Measurements from ENCODE around the gene TMEM234.

The TMEM234 gene

GRCh38 chr1:32240140-32240951, 18.2 kb upstream of the TMEM234 start:
- DNase-seq = peak in 50 of 58 donors; percentile 14 to 78 (median 40)

GRCh38 chr1:32239790-32240139, 17.6 kb upstream of the TMEM234 start:
- no peak for DNase-seq

DNA sequence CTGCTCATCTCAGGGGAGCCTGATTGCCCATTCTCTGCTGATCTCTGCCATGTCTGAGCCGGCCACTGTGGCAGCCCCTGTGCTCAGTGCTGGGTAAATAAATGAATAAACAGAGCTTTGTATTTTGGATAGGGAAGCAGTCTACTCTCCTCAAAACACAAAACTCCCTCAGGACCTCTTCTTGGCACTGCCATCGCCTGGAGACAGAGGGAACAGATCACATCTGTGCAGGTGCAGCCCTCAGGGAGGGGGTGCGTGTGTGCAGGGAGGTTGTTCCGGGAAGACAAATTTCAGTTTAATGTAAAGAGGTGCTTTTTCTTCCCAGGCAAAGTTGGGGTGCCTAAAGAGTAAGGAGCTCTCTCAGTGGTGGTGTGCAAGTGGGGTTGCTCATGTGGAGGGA, 17.2 kb upstream of the TMEM234 start:
- no peak for DNase-seq

DNA sequence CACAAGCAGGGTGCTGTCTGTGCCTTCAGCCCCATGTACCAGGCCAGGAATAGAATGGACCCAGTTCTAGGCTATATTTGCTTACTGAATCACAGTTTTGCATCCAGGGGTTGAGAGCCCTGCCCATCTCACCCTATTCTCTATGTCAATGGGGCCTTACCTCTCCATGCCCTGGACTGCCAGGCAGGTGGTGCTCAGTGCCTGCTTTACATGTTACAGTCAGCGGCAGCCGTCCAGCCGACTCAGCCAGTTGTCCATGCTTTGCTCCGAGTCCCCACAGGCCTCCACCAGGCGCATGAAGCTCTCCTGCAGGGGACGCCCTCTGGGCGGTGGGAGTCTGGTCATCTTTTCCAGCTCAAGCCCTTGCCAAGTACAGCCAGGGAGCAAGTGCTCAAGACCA, 12.6 kb upstream of the TMEM234 start:
- no peak for DNase-seq

- DNase-seq = no peak
Observed at GRCh38 chr1:32232558-32233304, 10.6 kb upstream of the TMEM234 start.

GRCh38 chr1:32231843-32232432, 9.8 kb upstream of the TMEM234 start:
- no peak for DNase-seq

DNA sequence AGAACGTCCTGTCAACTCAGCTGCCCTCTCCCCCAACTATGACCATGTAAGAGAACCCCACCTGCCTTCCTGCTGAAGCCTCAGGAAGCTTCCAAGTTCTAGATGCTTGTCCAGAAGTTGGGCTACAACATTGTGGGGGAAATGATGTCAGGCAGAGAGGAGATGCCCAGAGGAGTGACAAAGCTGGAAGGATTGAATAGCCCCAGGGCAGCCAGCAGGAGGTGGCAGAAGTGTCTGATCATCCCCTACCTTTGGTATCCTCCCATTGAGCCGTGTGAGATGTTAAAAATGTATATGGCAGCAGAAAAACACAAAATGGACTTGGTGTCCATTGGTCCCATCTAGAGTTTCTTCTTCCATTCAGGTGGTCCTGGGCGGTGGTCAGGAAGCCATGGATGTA, 6.6 kb upstream of the TMEM234 start:
- no peak for DNase-seq

GRCh38 chr1:32224285-32224684, 2.1 kb upstream of the TMEM234 start:
- no peak for DNase-seq

- DNase-seq = no peak
Observed at GRCh38 chr1:32223683-32224082, 1.5 kb upstream of the TMEM234 start.

DNA sequence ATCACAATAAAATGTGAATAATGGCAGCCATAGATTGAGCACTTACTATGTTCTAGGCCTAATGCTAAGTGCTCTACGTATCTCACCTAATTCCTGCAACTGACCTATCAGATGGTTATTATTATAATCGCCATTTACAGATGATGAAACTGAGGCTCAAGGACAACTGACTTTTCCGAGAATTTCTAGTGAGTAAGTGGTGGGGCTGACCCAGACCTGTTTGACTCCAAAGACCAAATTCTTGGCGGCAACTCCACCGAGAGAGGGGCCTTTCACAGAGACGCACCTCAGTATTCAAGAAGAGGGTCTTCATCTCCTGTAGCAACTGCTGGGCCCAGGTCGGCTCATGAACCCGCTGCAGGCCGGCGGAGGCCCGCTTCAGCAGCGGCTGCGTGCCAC, 573 bp downstream of the TMEM234 start:
- DNase-seq = no peak

GRCh38 chr1:32220746-32221580, 1.2 kb downstream of the TMEM234 start:
- no peak for DNase-seq

- DNase-seq = no peak
Observed at GRCh38 chr1:32219022-32219421, 3.1 kb downstream of the TMEM234 start.

- no peak for DNase-seq
Observed at GRCh38 chr1:32216566-32216965, 5.6 kb downstream of the TMEM234 start.

- DNase-seq = peak in 39 of 58 donors; percentile 4 to 63 (median 28)
Observed at GRCh38 chr1:32215629-32216480, 6.3 kb downstream of the TMEM234 start.

GRCh38 chr1:32208891-32209328, 13.2 kb downstream of the TMEM234 start, which contains the start of gene DCDC2B:
TSS of gene DCDC2B (plus strand) at chr1:32209089. CDS start at chr1:32209094, 5 bp downstream.
- peak in 4 of 58 donors; percentile 5 to 22 (median 12) for DNase-seq

- no peak for DNase-seq
Observed at GRCh38 chr1:32208469-32208868, 13.7 kb downstream of the TMEM234 start.

DNA sequence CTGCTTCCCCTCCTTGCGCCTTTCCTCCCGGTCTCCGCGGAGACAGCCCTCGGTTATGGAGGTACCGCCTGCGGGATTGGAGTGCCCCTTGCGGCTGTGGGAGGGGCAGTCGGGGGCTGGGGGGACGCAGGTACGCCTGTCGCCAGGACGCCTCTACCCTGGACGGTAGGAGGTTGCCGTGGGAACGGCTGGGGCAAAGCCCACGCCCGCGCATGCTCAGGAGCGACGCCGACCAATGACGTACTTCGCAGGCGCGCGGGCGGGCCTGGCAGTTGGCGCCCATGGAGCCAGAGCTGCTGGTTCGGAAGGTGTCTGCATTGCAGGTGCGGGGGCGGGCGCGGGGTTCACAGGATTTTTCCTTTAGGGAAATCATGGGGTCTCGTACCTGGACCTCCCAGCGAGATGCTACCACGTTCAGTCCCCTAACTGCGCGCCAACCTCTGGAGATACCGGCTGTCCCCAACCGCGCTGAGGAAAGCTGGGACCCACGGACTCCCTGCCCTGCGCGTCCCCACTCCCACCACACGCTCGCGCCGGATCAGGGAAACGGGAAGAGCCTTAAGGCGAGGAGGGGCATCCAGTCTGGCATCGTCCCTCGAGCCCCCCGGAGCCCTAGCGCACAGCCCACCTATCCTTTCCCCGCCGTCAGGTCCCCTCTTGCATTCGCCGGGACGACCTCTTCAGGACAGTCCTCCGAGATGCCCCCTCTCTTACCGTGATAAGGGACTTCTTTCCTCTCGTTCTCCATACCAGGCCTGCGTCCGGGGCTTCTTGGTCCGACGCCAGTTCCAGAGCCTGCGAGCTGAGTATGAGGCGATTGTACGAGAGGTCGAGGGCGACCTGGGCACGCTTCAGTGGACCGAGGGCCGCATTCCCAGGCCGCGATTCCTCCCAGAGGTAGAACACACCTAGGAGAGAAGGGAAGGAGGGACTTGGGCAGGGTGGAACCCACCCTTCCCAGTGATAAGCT, 16.5 kb downstream of the TMEM234 start, which contains the start of gene IQCC:
Gene IQCC (plus strand): TSS at position 271 of the 970 bp plus-strand sequence. CDS start 11 bp downstream, at position 282.
- peak; percentile 26 to 90 (median 80) for DNase-seq

DNA sequence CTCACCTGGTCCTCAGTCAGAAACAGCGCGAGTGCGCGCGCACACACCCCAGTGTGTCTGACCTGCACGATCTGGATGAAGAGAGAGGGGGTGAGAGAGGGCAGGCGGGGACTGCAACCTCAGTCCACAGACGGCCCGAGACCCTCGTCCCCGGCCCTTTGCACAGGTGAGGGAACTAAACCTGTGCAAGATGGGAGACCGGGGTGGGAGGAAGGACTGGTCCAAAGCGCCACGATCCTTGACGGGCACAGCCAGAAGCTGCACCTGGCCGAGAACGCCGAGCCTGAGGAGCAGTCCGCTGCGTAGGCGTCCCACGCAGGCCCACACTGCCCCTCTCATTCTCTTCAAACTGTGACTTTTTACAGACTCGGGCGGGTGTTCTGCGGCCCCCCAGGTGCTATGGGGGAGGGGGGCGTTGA, 17.2 kb downstream of the TMEM234 start:
- peak in 2 of 58 donors; percentile 32 to 40 for DNase-seq

All from anterior cingulate cortex (tissue), 58 donors.